Activated CD8-positive, alpha-beta memory T cell treated with anti-CD3 and anti-CD28 coated beads, Interleukin-2, amount 50 U/mL, for 1 hour (primary cell): Measurements from ENCODE around the gene UBE2M.
"Not testable (repeated sequence)": the region's sequence is repeated elsewhere in the genome, so short reads cannot be mapped to it uniquely, and the experiment has no call there.

Experiments used
- DNase-seq: peaks from one replicate; pipeline ENCODE4 v3.0.0-alpha.2; 2020; ENCODE audit errors: extremely low read depth

Gene UBE2M

GRCh38 chr19:58558066-58558622 lies at the start of gene UBE2M:
TSS of gene UBE2M (minus strand) at chr19:58558611. CDS start at chr19:58558381, 230 bp downstream.
- DNase-seq: no peak

- not testable (repeated sequence) for DNase-seq
Measured at GRCh38 chr19:58607213-58607612, 48.8 kb upstream of the UBE2M start.

- DNase-seq: not testable (repeated sequence)
Measured at GRCh38 chr19:58606251-58606896, 48.0 kb upstream of the UBE2M start.

GRCh38 chr19:58586133-58586765 lies 27.8 kb upstream of the UBE2M start:
- DNase-seq: no peak

GRCh38 chr19:58585442-58586132 lies 27.2 kb upstream of the UBE2M start:
- DNase-seq: no peak

- no peak for DNase-seq
Measured at GRCh38 chr19:58584498-58585441, 26.4 kb upstream of the UBE2M start.

GRCh38 chr19:58582985-58583384 lies 24.6 kb upstream of the UBE2M start:
- DNase-seq: no peak

GRCh38 chr19:58581227-58582141 lies 23.1 kb upstream of the UBE2M start:
- peak; percentile 73 for DNase-seq

GRCh38 chr19:58579473-58580142 lies 21.2 kb upstream of the UBE2M start:
- DNase-seq: no peak

- no peak for DNase-seq
Measured at GRCh38 chr19:58578012-58578925, 19.9 kb upstream of the UBE2M start.

GRCh38 chr19:58577581-58577980 lies 19.2 kb upstream of the UBE2M start:
- DNase-seq: not testable (repeated sequence)

GRCh38 chr19:58575183-58576041 lies 17.0 kb upstream of the UBE2M start:
- peak; percentile 28 for DNase-seq

GRCh38 chr19:58573658-58574164 lies 15.3 kb upstream of the UBE2M start:
- DNase-seq: no peak

GRCh38 chr19:58572818-58573657 lies 14.6 kb upstream of the UBE2M start, which contains the start of gene MZF1:
TSS of gene MZF1 (minus strand) at chr19:58573335. CDS start at chr19:58571389, 1,946 bp downstream.
- DNase-seq: peak; percentile 100

GRCh38 chr19:58572026-58572817 lies 13.8 kb upstream of the UBE2M start:
- DNase-seq: no peak

- DNase-seq: no peak
Measured at GRCh38 chr19:58571575-58571947, 13.2 kb upstream of the UBE2M start.
